Activated CD8-positive, alpha-beta memory T cell treated with anti-CD3 and anti-CD28 coated beads, Interleukin-2, amount 50 U/mL, for 1 hour (primary cell): ENCODE data around the gene DIO2.

ENCODE experiments used
- DNase-seq: peaks from one replicate; pipeline ENCODE4 v3.0.0-alpha.2; 2020; ENCODE audit errors: extremely low read depth

Gene DIO2

DNA sequence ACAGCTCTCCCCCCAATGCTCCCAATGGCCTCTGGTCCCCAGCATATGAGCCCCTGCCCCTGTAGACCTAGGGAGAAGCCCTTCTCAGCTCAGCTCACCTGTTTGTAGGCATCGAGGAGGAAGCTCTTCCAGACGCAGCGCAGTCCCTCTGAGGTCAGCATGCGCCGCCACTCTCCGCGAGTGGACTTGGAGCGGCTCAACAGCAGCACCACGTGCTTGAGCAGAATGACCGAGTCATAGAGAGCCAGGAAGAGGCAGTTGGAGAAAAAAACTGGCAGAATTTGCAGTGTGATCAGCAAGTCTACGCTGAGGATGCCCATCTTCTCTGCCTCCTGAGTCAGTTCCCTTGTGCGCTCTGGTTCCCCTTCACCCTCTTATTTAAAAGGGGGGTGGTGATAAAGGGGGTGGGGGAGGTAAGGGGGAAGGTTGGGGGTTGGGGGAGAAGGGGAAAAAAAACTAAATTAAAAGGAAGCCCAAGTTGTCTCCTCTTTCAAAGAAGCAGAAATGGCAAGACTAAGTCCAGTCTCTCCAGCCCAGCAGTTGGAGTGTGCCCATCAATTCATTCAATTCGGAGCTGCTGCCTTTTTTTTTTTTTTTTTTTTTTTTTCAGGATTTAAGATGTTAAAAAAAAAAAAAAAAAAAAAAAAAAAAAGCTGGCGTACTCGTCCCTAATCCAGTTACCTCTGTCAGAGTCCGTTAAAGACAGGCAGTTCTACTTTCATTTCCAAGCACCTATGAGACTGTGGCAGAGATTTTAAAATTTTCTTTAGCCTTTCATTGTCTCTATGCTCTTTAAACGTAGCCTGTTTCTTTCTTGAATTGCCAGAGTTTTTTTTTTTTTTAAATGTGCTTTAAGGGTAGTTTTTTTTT lies at the start of gene DIO2:
Gene DIO2 (minus strand): TSS at position 352 of the 870 bp plus-strand sequence. CDS start 32 bp downstream, at position 320.
- no peak for DNase-seq

DNA sequence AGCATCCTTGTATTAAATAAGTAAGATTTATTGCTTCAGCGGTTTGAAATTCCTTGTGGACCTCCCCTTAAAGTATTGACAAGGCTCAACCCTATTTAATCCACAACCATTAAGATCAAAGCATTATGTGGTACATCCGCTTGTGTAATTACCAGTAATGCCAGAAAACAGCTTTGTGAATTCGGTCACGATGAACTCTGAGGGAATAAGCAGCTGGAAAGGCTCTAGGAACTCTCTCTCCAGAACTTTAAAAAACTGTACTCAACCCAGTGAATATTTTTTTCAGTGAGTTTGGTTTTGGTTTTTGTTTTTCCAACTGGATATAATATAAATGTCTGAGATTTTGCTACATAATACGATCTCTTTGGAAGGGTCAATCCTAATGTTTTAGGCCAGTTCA lies 49.3 kb upstream of the DIO2 start:
- no peak for DNase-seq

- no peak for DNase-seq
Measured at GRCh38 chr14:80239631-80240030, 28.3 kb upstream of the DIO2 start.

- no peak for DNase-seq
Measured at GRCh38 chr14:80237143-80237542, 25.8 kb upstream of the DIO2 start.

DNA sequence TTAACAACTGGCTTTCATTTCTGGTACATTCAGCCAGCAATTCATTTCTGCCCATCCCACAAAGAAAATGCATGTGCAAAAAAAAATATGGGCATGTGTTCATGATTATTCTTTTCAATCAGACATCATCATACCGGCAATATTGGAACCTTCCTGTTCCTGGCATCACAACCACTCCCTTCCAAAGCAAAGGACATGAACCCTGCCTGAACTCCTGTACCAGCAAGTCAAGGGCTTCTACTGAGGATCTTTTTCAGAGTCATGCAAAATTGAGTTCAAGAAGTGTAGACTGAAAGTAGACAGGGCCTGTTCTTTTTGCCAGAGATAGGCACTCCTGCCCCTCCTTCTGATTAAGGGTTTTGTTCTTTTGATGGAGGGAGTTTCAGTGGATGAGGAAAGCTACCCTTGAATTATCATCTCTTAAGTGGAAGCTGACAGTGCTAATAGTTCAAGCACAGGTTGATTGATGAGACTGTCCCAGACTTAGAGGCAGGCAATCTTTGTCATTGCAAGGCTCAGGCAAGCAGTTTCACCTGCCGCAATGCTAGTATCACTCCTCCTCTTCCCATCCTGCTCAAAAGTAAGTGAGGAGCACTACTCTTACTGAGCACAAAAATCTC lies 22.3 kb upstream of the DIO2 start:
- no peak for DNase-seq

- DNase-seq, result no peak
Measured at GRCh38 chr14:80231702-80232101, 20.4 kb upstream of the DIO2 start.

- no peak for DNase-seq
Measured at GRCh38 chr14:80223696-80224465, 12.6 kb upstream of the DIO2 start.

- DNase-seq, result no peak
Measured at GRCh38 chr14:80216818-80217217, 5.5 kb upstream of the DIO2 start.

DNA sequence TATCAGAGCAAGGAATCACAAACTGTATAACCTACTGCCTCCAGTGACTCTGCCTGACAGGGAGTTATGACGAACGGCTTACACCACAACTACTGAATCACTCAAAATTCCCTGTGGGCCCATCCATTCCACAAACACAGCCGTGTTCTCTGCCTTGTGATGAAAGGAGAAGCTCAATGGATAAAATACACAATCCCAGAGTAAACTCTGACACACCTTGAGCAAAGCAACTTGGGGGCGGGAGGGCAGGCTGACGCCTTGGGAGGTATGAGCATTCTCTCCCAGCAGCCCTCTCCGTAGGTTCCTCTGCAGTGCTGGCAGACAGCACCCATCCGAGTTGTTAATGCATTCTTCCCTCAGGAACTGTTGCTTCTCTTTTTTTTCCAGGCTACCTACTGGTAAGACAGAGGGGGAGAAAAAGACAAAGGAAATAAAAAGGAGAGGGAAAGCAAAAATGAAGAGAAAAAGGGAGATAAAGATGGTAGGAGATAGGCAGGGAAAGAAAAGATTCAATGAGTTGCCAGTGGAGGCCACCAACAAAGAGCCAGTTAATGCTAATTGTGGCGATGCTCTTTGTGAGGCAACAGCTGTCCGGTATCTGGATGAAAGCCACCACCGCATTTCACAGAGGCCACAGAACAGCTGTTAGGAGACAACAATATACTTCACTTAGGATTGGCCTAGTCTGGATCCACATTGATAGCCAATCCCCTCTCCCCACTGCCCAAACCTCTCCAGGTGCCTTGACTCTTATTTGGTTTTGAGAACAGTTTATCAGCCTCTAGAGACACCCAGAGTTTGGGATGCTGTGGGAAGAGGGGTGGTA lies 4.7 kb upstream of the DIO2 start:
- DNase-seq, result no peak

DNA sequence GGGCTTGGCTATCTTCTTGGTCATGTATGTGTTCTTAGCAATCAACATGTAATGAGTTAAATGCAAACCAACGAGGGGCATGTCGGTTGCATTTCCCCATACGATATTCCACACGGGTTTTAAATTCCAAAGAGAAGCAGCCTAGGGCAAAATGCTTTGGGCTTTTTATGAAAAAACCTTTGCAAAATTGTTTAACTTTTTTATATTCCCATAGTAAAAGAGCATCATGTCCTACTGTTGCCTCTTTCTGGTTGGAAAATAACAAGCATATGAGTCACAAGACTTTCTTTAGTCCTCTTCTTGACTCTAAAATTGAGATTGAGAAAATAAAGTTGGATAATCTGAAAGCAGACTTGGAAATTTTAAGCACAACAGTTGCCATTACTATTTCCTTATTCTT lies 3.8 kb upstream of the DIO2 start:
- no peak for DNase-seq

DNA sequence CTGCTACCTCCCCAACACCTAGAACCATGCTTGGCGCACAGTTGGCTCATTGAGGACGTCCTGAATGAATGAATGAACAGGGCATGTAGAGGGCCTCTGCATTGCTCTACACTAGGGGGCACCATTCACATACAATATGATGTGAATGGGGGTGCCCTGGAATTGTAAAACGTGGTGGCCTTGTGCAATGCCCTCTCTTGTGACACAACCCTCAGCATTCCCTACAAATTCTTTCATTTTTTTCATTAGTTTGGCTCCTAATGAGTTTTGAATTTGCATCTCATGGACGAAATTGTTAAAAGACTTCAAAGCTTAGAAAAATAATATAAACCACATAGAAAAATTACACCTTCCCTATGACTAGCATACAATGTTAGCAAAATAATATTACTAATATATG lies 2.3 kb upstream of the DIO2 start:
- DNase-seq, result no peak

DNA sequence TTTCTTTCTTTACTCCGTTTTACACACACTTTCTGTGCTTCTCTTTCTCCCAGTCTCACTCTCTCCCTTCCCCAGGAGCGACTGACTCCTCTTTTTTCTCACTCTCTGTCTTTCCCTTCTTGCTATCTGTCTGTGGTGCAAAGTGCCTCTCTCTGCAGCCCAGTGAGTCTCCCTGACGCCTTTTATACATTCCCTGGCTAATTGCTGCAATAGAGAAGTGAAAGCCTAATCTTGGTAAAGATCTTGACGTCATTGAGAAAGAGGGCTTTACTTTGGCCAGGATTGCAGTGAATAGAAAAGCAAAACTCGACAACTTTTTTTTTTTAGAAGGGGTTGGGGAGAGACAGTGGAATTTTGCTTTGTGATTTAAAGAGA lies 706 bp upstream of the DIO2 start:
- no peak for DNase-seq

DNA sequence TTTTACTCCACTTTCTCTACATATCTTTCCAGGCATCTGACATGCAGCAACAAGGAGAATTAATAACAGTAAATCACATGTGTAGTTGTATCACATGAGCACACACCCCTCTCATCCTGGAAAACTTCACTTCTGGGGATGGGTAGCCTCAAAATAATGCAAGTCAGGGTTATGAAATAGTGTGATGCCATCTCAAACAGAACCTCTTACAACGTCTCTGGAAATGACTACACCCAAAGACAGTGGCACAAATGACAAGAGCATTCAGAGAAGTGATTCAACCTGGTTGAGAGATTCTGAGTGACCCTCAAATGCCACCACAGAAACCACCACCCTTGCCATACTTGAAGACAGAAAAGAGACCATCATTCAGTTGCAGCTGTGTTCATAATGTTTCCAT lies 2.8 kb downstream of the DIO2 start:
- DNase-seq, result no peak

DNA sequence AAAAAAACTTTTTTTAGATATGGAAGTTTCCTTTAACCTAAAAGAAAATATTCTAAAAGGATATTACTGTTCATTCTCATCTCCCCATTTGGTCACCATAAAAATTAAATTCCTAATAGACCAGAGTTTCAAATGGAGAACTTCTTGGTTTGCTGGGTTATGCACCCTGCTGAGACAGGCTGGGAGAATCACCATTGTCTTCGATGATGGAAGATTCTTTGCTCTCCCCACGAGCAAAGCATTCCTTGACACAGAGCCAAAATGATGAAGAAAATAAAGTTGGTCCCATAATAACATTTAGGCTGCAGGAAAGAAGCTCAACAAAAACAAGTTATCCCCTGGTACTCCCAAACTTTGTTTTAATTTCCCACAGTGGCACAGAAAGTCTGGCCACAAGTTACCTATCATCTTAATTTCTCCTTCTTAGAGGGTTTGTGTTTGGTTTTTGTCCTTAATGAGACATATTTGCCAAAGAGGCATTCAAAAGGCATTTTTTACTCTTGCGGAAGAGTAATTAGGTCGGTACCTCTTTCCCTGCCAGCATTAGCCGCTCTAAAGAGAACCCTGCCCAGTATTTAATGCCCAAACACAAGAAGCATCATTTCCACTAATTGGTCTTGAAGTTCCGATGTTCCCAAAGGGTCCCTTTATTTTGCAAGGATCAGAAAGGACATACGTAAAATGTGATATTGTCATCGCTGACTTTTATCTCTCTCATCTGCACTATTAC lies 4.8 kb downstream of the DIO2 start:
- no peak for DNase-seq

GRCh38 chr14:80202888-80203562 lies 8.3 kb downstream of the DIO2 start:
- DNase-seq, result no peak

GRCh38 chr14:80200093-80200492 lies 11.2 kb downstream of the DIO2 start:
- no peak for DNase-seq

- no peak for DNase-seq
Measured at GRCh38 chr14:80188571-80188970, 22.7 kb downstream of the DIO2 start.

GRCh38 chr14:80186301-80186800 lies 25.0 kb downstream of the DIO2 start:
- DNase-seq, result no peak

DNA sequence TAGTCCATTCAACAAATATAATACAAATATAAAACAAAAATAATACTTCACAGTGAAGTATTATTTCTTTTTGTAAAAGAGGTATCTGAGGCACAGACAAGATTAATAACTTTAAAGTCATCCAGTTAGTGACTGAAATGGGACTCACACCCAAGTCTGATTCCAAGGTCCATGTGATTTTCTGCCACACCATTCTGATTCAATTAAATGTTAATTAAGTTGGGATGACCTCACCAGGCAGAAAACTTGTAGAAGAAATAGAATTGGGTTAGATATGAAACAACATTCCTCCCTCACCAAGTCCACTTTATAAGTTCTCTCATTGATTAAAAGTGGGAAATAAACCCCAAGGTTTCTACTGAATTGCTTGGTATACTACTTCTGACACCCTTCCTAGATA lies 34.4 kb downstream of the DIO2 start:
- no peak for DNase-seq

GRCh38 chr14:80172375-80173051 lies 38.8 kb downstream of the DIO2 start:
- DNase-seq, result no peak
